OCI-LY7 (cell line): Measurements from ENCODE around the gene MAGI1.

Experiments used
- CTCF ChIP-seq: fragments of 200-600 bp; sonication (generic); conservative IDR thresholded peaks from 2 replicates; pipeline ENCODE4 v1.5.1; 2014; ENCODE audit warnings: mild to moderate bottlenecking, antibody characterized with exemption, low read length, moderate library complexity, mixed read lengths
- EZH2phosphoT487 ChIP-seq: fragments of 200-600 bp; sonication (generic); IDR thresholded peaks from 2 replicates; pipeline ENCODE4 v1.6.1; 2018; ENCODE audit warnings: low read depth, borderline replicate concordance, mild to moderate bottlenecking, mixed run types, antibody characterized with exemption, low read length, moderate library complexity, mixed read lengths

GRCh38 chr3:65706301-65706700 lies 332.4 kb downstream of the MAGI1 start:
- no peak for TF ChIP-seq CTCF
- no peak for TF ChIP-seq EZH2phosphoT487
